ENCODE data around the gene CADM1. TPM values are rescaled to one million over a fixed set of nuclear protein-coding genes. Genes with fewer than 3 reads are reported as not detected.

The CADM1 gene
- total RNA-seq, 2 experiments from 2014 or later = 1.2 to 1.8 TPM

- POLR2A ChIA-PET = no interaction called here
- no peaks in the 10 kb centered on the region for H3K9me3 Mint-ChIP-seq
- H3K27me3 Mint-ChIP-seq = peaks cover 3% of the 10 kb centered on the region
- H3K27ac Mint-ChIP-seq = no peak overlapping the region
- H3K4me3 Mint-ChIP-seq = no peak overlapping the region
- ATAC-seq (ENCODE audit: low read depth) = no peak
- no peak for DNase-seq
- no peaks in the 10 kb centered on the region for H3K4me1 Mint-ChIP-seq
- no peaks in the 10 kb centered on the region for H3K36me3 Mint-ChIP-seq
Observed at GRCh38 chr11:115527534-115528125, 23.4 kb upstream of the CADM1 start.

- ATAC-seq (ENCODE audit: low read depth) (no peak), DNase-seq (no peak)
- no peaks in the 10 kb centered on the region for H3K4me1 Mint-ChIP-seq
- no peaks in the 10 kb centered on the region for H3K36me3 Mint-ChIP-seq
- POLR2A ChIA-PET = no interaction called here
- no peak overlapping the region for H3K4me3 Mint-ChIP-seq
- H3K27ac Mint-ChIP-seq = no peak overlapping the region
- peaks cover 3% of the 10 kb centered on the region for H3K27me3 Mint-ChIP-seq
- peaks cover 1% of the 10 kb centered on the region for H3K9me3 Mint-ChIP-seq
Observed at GRCh38 chr11:115525531-115526006, 21.4 kb upstream of the CADM1 start.

GRCh38 chr11:115524572-115524971 lies 20.4 kb upstream of the CADM1 start:
- peaks cover 1% of the 10 kb centered on the region for H3K9me3 Mint-ChIP-seq
- DNase-seq = no peak
- no peak overlapping the region for H3K4me3 Mint-ChIP-seq
- H3K27ac Mint-ChIP-seq = no peak overlapping the region
- H3K27me3 Mint-ChIP-seq = peaks cover 4% of the 10 kb centered on the region
- POLR2A ChIA-PET = no interaction called here
- no peak for ATAC-seq (ENCODE audit: low read depth)
- no peaks in the 10 kb centered on the region for H3K4me1 Mint-ChIP-seq
- no peaks in the 10 kb centered on the region for H3K36me3 Mint-ChIP-seq

GRCh38 chr11:115523727-115524399 lies 19.6 kb upstream of the CADM1 start:
- H3K4me1 Mint-ChIP-seq = no peaks in the 10 kb centered on the region
- no peak overlapping the region for H3K27ac Mint-ChIP-seq
- DNase-seq = no peak
- H3K27me3 Mint-ChIP-seq = peaks cover 4% of the 10 kb centered on the region
- no peaks in the 10 kb centered on the region for H3K36me3 Mint-ChIP-seq
- no peak for ATAC-seq (ENCODE audit: low read depth)
- peaks cover 1% of the 10 kb centered on the region for H3K9me3 Mint-ChIP-seq
- no peak overlapping the region for H3K4me3 Mint-ChIP-seq
- POLR2A ChIA-PET = no interaction called here

GRCh38 chr11:115522302-115522701 lies 18.1 kb upstream of the CADM1 start:
- DNase-seq = no peak
- H3K27me3 Mint-ChIP-seq = peaks cover 1% of the 10 kb centered on the region
- H3K4me1 Mint-ChIP-seq = no peaks in the 10 kb centered on the region
- H3K36me3 Mint-ChIP-seq = no peaks in the 10 kb centered on the region
- POLR2A ChIA-PET = no interaction called here
- H3K27ac Mint-ChIP-seq = no peak overlapping the region
- no peak overlapping the region for H3K4me3 Mint-ChIP-seq
- ATAC-seq (ENCODE audit: low read depth) = no peak
- H3K9me3 Mint-ChIP-seq = peaks cover 1% of the 10 kb centered on the region

GRCh38 chr11:115521825-115522224 lies 17.6 kb upstream of the CADM1 start:
- peaks cover 1% of the 10 kb centered on the region for H3K27me3 Mint-ChIP-seq
- no peaks in the 10 kb centered on the region for H3K36me3 Mint-ChIP-seq
- no peak overlapping the region for H3K4me3 Mint-ChIP-seq
- H3K27ac Mint-ChIP-seq = no peak overlapping the region
- POLR2A ChIA-PET = no interaction called here
- no peaks in the 10 kb centered on the region for H3K4me1 Mint-ChIP-seq
- H3K9me3 Mint-ChIP-seq = peaks cover 1% of the 10 kb centered on the region
- no peak for DNase-seq
- ATAC-seq (ENCODE audit: low read depth) = no peak

GRCh38 chr11:115518983-115519628 lies 14.9 kb upstream of the CADM1 start:
- Mint-ChIP-seq H3K4me3 (no peak overlapping the region), H3K36me3 (no peaks in the 10 kb centered on the region), H3K9me3 (peaks cover 1% of the 10 kb centered on the region), H3K27me3 (peaks cover 1% of the 10 kb centered on the region), H3K27ac (no peak overlapping the region), H3K4me1 (no peaks in the 10 kb centered on the region)
- POLR2A ChIA-PET = no interaction called here
- DNase-seq (no peak), ATAC-seq (ENCODE audit: low read depth) (no peak)

GRCh38 chr11:115515647-115516395 lies 11.6 kb upstream of the CADM1 start:
- H3K27ac Mint-ChIP-seq = no peak overlapping the region
- H3K4me1 Mint-ChIP-seq = no peaks in the 10 kb centered on the region
- POLR2A ChIA-PET = no interaction called here
- peaks cover 1% of the 10 kb centered on the region for H3K27me3 Mint-ChIP-seq
- no peaks in the 10 kb centered on the region for H3K9me3 Mint-ChIP-seq
- ATAC-seq (ENCODE audit: low read depth) (no peak), DNase-seq (no peak)
- H3K4me3 Mint-ChIP-seq = no peak overlapping the region
- H3K36me3 Mint-ChIP-seq = no peaks in the 10 kb centered on the region

- no peak overlapping the region for H3K4me3 Mint-ChIP-seq
- POLR2A ChIA-PET = no interaction called here
- H3K27me3 Mint-ChIP-seq = peaks cover 26% of the 10 kb centered on the region
- H3K27ac Mint-ChIP-seq = no peak overlapping the region
- H3K36me3 Mint-ChIP-seq = no peaks in the 10 kb centered on the region
- ATAC-seq (ENCODE audit: low read depth) (no peak), DNase-seq (no peak)
- no peaks in the 10 kb centered on the region for H3K4me1 Mint-ChIP-seq
- H3K9me3 Mint-ChIP-seq = no peaks in the 10 kb centered on the region
Observed at GRCh38 chr11:115506954-115507675, 2.9 kb upstream of the CADM1 start.

- H3K4me1 Mint-ChIP-seq = no peaks in the 10 kb centered on the region
- H3K9me3 Mint-ChIP-seq = no peaks in the 10 kb centered on the region
- DNase-seq (no peak), ATAC-seq (ENCODE audit: low read depth) (no peak)
- H3K4me3 Mint-ChIP-seq = no peak overlapping the region
- POLR2A ChIA-PET = no interaction called here
- no peaks in the 10 kb centered on the region for H3K36me3 Mint-ChIP-seq
- H3K27me3 Mint-ChIP-seq = peaks cover 27% of the 10 kb centered on the region
- no peak overlapping the region for H3K27ac Mint-ChIP-seq
Observed at GRCh38 chr11:115505175-115505574, 960 bp upstream of the CADM1 start.

GRCh38 chr11:115503886-115504275 lies 334 bp downstream of the CADM1 start:
- POLR2A ChIA-PET = no interaction called here
- Mint-ChIP-seq H3K36me3 (no peaks in the 10 kb centered on the region), H3K27ac (no peak overlapping the region), H3K9me3 (no peaks in the 10 kb centered on the region), H3K4me1 (no peaks in the 10 kb centered on the region), H3K27me3 (peaks cover 29% of the 10 kb centered on the region), H3K4me3 (peak overlapping the region; percentile 32)
- DNase-seq = no peak
- ATAC-seq (ENCODE audit: low read depth) = no peak

- H3K4me3 Mint-ChIP-seq = peak overlapping the region; percentile 32
- H3K9me3 Mint-ChIP-seq = no peaks in the 10 kb centered on the region
- no peaks in the 10 kb centered on the region for H3K4me1 Mint-ChIP-seq
- DNase-seq (peak; percentile 36), ATAC-seq (ENCODE audit: low read depth) (no peak)
- POLR2A ChIA-PET = no interaction called here
- H3K27me3 Mint-ChIP-seq = peaks cover 32% of the 10 kb centered on the region
- H3K27ac Mint-ChIP-seq = no peak overlapping the region
- no peaks in the 10 kb centered on the region for H3K36me3 Mint-ChIP-seq
Observed at GRCh38 chr11:115503083-115503885, 931 bp downstream of the CADM1 start.
